Upper lobe of right lung (tissue), 1 donor: ENCODE results near the gene PTPN3. TPM values are rescaled to one million over a fixed set of nuclear protein-coding genes. Genes with fewer than 3 reads are reported as not detected.
A peak's percentile ranks its signal among the peaks of the same experiment; 100 is the strongest.

Experiments used
- ATAC-seq: fragments of 200-7000 bp; cut with Tn5 transposase; one replicate; pipeline ENCODE4 v1.9.1; 2020; ENCODE audit warnings: mild to moderate bottlenecking, moderate library complexity
- DNase-seq: peaks from one replicate; pipeline ENCODE4 v3.0.0-alpha.2; 2020
- H3K27ac ChIP-seq: fragments of 200-600 bp; one replicate; pipeline ENCODE4 v1.8.0; 2022
- H3K27me3 ChIP-seq: fragments of 200-600 bp; one replicate; pipeline ENCODE4 v1.8.0; 2022; ENCODE audit warnings: mild to moderate bottlenecking
- H3K36me3 ChIP-seq: fragments of 200-600 bp; one replicate; pipeline ENCODE4 v1.8.0; 2022
- H3K4me1 ChIP-seq: fragments of 200-600 bp; one replicate; pipeline ENCODE4 v1.8.0; 2022
- H3K4me3 ChIP-seq: fragments of 200-600 bp; one replicate; pipeline ENCODE4 v1.8.0; 2022; ENCODE audit warnings: mild to moderate bottlenecking
- H3K9me3 ChIP-seq: fragments of 200-600 bp; one replicate; pipeline ENCODE4 v1.8.0; 2022
- intact Hi-C: fragments of 100-400 bp; cut with DNase I; formaldehyde crosslinking; loops from one replicate; pipeline ENCODE4 v1.11.0; 2022
- total RNA-seq: library from RNA; stranded (reverse); fragmentation: NEBNext Ultra II Directional; extraction: Animal tissue kit (Norgen Biotek cat#: 25700); gene quantifications from one replicate; pipeline ENCODE4 v1.2.1, GENCODE V29; 2021
- TF ChIP-seq, protein P1 (sequence below): fragments of 200-600 bp; IDR thresholded peaks from one replicate; pipeline ENCODE4 v1.8.0; 2022; ENCODE audit warnings: antibody characterized with exemption
- donor health status: DM: no; HTN: yes; CAD: no; lungs with severe emphysema.

The PTPN3 gene
- total RNA-seq, 1 donor from 2014 or later, result 17.1 TPM

DNA sequence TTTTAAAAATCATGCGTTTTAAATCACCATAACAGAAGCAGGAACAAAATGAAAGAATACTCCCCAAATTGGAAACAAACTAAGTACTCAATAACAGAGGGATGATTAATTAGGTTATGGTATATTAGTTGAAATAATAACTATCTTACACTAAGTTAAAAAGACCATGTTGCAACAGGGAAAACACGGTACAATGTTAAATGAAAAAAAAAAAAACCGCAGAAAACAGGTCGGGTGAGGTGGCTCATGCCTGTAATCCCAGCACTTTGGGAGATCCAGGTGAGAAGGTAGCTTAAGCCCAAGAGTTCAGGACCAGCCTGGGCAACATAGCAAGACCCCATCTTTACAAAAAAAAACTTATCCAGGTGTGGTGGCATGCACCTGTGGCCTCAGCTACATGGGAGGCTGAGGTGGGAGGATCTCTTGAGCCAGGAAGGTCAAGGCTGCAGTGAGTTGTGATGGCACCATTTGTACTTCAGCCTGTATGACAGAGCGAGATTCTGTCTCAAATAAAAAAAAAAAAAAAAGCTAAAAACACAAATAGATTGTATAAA, 2.4 kb upstream of the PTPN3 start:
- Histone ChIP-seq H3K27ac (no peak overlapping the region), H3K27me3 (peaks cover 46% of the 10 kb centered on the region), H3K36me3 (no peaks in the 10 kb centered on the region), H3K4me1 (no peaks in the 10 kb centered on the region), H3K9me3 (no peaks in the 10 kb centered on the region), H3K4me3 (no peak overlapping the region)
- DNase-seq, result no peak
- TF ChIP-seq, protein P1, sequence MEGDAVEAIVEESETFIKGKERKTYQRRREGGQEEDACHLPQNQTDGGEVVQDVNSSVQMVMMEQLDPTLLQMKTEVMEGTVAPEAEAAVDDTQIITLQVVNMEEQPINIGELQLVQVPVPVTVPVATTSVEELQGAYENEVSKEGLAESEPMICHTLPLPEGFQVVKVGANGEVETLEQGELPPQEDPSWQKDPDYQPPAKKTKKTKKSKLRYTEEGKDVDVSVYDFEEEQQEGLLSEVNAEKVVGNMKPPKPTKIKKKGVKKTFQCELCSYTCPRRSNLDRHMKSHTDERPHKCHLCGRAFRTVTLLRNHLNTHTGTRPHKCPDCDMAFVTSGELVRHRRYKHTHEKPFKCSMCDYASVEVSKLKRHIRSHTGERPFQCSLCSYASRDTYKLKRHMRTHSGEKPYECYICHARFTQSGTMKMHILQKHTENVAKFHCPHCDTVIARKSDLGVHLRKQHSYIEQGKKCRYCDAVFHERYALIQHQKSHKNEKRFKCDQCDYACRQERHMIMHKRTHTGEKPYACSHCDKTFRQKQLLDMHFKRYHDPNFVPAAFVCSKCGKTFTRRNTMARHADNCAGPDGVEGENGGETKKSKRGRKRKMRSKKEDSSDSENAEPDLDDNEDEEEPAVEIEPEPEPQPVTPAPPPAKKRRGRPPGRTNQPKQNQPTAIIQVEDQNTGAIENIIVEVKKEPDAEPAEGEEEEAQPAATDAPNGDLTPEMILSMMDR, result no peak
- no peak for ATAC-seq
- intact Hi-C loops, result no loop called here

- TF ChIP-seq, protein P1, result no peak
- Histone ChIP-seq H3K36me3 (no peaks in the 10 kb centered on the region), H3K4me1 (no peaks in the 10 kb centered on the region), H3K27me3 (peaks cover 53% of the 10 kb centered on the region), H3K4me3 (peak overlapping the region; percentile 46), H3K27ac (no peak overlapping the region), H3K9me3 (no peaks in the 10 kb centered on the region)
- DNase-seq (peak; percentile 89), ATAC-seq (peak; percentile 93)
- intact Hi-C loops, result no loop called here
Observed at GRCh38 chr9:109499631-109500410, 1.7 kb upstream of the PTPN3 start.

DNA sequence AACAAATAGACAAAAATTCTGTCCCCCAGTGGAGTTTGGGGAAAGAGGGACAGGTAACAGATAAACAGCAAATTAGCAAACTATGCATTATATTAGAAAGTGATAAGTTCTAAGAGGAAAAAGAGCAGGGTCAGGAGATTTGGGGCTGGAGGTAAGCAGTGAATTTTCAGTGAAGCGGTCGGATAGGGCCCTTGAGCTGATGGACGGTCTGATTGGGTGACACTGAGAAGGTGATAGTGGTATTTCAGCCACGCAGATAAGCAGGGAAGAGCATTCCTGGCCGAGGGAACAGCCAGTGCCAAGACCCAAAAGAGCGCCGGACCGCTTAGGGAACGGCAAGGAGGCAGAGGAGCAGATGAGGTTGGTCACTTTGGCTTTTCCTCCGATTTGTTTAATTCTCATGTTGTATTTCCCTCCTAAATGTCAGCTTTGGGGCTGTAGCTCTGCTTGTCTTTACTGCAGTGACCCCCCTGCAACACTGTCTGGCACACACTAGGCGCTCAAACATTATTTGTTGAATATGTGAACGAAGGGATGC, 1.1 kb upstream of the PTPN3 start:
- Histone ChIP-seq H3K9me3 (no peaks in the 10 kb centered on the region), H3K4me1 (no peaks in the 10 kb centered on the region), H3K4me3 (peak overlapping the region; percentile 46), H3K36me3 (no peaks in the 10 kb centered on the region), H3K27me3 (peaks cover 54% of the 10 kb centered on the region), H3K27ac (no peak overlapping the region)
- intact Hi-C loops, result no loop called here
- DNase-seq, result no peak
- ATAC-seq, result no peak
- TF ChIP-seq, protein P1, result no peak

- intact Hi-C loops, result no loop called here
- peak; percentile 41 for ATAC-seq
Observed at GRCh38 chr9:109497226-109498153, 617 bp downstream of the PTPN3 start.

GRCh38 chr9:109496841-109497225, 1.3 kb downstream of the PTPN3 start:
- no peaks in the 10 kb centered on the region for H3K36me3 ChIP-seq

More at GRCh38 chr9:109497226-109498153, 617 bp downstream of the PTPN3 start:
- Histone ChIP-seq H3K9me3 (no peaks in the 10 kb centered on the region), H3K4me1 (no peaks in the 10 kb centered on the region), H3K27ac (no peak overlapping the region), H3K27me3 (peaks cover 54% of the 10 kb centered on the region), H3K4me3 (peak overlapping the region; percentile 46), H3K36me3 (no peaks in the 10 kb centered on the region)
- DNase-seq, result no peak
- TF ChIP-seq, protein P1, result no peak

More at GRCh38 chr9:109496841-109497225, 1.3 kb downstream of the PTPN3 start:
- intact Hi-C loops, result no loop called here
- H3K27ac ChIP-seq, result no peak overlapping the region
- no peak for ATAC-seq
- peaks cover 51% of the 10 kb centered on the region for H3K27me3 ChIP-seq
- no peaks in the 10 kb centered on the region for H3K9me3 ChIP-seq
- peak overlapping the region; percentile 46 for H3K4me3 ChIP-seq
- DNase-seq, result no peak
- no peaks in the 10 kb centered on the region for H3K4me1 ChIP-seq
- TF ChIP-seq, protein P1, result no peak
